HFFc6 (cell line): Measurements from ENCODE around the gene DCTN2. TPM values are rescaled to one million over a fixed set of nuclear protein-coding genes. Genes with fewer than 3 reads are reported as not detected.

Source experiments
- DNase-seq: peaks from one replicate; pipeline ENCODE4 v3.0.0-alpha.2; 2018
- H3K27ac Mint-ChIP-seq: 2 replicates; pipeline ENCODE4 v1.8.0; 2020; ENCODE audit warnings: mild to moderate bottlenecking, mixed read lengths
- H3K27me3 Mint-ChIP-seq: 2 replicates; pipeline ENCODE4 v1.8.0; 2021; ENCODE audit warnings: mild to moderate bottlenecking, moderate library complexity, mixed read lengths; ENCODE audit not compliant: insufficient read depth
- H3K36me3 Mint-ChIP-seq: 2 replicates; pipeline ENCODE4 v1.8.0; 2021; ENCODE audit warnings: low read depth, mixed read lengths
- H3K4me1 Mint-ChIP-seq: 2 replicates; pipeline ENCODE4 v1.8.0; 2020; ENCODE audit warnings: low read depth, mixed read lengths
- H3K4me3 Mint-ChIP-seq: 2 replicates; pipeline ENCODE4 v1.8.0; 2020; ENCODE audit warnings: mild to moderate bottlenecking, moderate library complexity, mixed read lengths
- H3K9me3 Mint-ChIP-seq: 2 replicates; pipeline ENCODE4 v1.8.0; 2020; ENCODE audit warnings: mild to moderate bottlenecking, mixed read lengths
- total RNA-seq, 6 experiments: library from RNA; stranded (reverse); fragmentation: NEBNext Ultra II Directional; extraction: Animal tissue kit (Norgen Biotek cat#: 25700); gene quantifications; 2 replicates in 1 of 6; 3 replicates in 5 of 6; pipeline ENCODE4 v1.2.3, GENCODE V29; 2021
- TF ChIP-seq, protein P1 (sequence below): fragments of 200-600 bp; sonication (generic); IDR thresholded peaks from 2 replicates; pipeline ENCODE4 v1.5.0; 2021; ENCODE audit warnings: antibody characterized with exemption, mild to moderate bottlenecking

Gene DCTN2
- total RNA-seq, 6 experiments from 2014 or later = 110 to 123 (median 116) TPM

DNA sequence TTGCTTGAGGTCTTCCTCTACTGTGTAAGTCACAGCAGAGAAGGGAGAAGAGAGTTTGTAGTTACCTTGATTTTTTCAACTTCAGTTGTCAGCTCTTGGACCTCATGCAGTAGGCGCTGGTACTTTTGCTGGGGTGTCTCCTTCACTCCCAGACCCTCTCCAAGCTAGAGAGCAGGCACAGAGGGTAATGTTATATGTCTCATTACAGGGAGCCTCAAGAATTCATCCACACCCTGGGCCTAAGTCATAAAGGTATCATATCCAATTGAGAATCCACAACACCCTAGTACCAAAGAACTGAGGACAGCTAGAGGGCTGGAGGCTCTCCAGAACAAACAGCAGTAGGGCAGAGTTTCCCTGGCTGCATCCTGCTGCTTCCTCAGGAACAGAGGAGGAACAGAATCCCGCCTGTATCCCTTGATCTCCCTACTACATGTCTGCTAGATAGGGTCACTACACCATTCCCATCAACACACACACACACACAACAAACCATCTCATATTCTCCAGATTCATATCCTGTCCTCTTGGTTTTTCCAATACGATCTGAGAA is 11.9 kb downstream of the DCTN2 start:
- Mint-ChIP-seq H3K4me3 (no peak overlapping the region), H3K27ac (peak overlapping the region; percentile 36; the same call in 1 of the 2 replicates), H3K9me3 (no peaks in the 10 kb centered on the region), H3K4me1 (no peaks in the 10 kb centered on the region), H3K27me3 (no peaks in the 10 kb centered on the region), H3K36me3 (peaks cover 44% of the 10 kb centered on the region)
- TF ChIP-seq, protein P1, sequence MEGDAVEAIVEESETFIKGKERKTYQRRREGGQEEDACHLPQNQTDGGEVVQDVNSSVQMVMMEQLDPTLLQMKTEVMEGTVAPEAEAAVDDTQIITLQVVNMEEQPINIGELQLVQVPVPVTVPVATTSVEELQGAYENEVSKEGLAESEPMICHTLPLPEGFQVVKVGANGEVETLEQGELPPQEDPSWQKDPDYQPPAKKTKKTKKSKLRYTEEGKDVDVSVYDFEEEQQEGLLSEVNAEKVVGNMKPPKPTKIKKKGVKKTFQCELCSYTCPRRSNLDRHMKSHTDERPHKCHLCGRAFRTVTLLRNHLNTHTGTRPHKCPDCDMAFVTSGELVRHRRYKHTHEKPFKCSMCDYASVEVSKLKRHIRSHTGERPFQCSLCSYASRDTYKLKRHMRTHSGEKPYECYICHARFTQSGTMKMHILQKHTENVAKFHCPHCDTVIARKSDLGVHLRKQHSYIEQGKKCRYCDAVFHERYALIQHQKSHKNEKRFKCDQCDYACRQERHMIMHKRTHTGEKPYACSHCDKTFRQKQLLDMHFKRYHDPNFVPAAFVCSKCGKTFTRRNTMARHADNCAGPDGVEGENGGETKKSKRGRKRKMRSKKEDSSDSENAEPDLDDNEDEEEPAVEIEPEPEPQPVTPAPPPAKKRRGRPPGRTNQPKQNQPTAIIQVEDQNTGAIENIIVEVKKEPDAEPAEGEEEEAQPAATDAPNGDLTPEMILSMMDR = no peak
- no peak for DNase-seq

DNA sequence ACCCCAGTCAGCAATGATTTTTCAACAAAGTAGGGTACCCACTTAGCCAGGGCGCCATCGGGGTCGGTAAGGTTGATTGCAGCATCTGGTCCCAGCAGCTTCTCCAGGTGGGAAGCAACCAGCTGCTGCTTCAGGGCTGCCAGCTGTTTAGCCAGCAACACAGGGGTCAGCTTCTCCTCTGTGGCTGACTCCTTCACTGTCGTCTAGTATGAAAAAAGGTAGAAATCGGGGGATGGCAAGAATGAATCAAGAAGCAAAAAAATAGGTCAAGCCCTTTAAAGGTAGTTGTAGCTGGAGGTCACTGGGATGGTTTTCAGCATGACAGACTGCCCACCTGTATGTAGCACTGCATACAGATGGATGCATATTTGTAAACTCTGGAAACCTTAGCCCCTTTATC is 12.7 kb downstream of the DCTN2 start:
- Mint-ChIP-seq H3K27ac (no peak overlapping the region), H3K4me3 (no peak overlapping the region), H3K27me3 (no peaks in the 10 kb centered on the region), H3K9me3 (no peaks in the 10 kb centered on the region), H3K36me3 (peaks cover 48% of the 10 kb centered on the region), H3K4me1 (no peaks in the 10 kb centered on the region)
- TF ChIP-seq, protein P1 = no peak
- DNase-seq = no peak

DNA sequence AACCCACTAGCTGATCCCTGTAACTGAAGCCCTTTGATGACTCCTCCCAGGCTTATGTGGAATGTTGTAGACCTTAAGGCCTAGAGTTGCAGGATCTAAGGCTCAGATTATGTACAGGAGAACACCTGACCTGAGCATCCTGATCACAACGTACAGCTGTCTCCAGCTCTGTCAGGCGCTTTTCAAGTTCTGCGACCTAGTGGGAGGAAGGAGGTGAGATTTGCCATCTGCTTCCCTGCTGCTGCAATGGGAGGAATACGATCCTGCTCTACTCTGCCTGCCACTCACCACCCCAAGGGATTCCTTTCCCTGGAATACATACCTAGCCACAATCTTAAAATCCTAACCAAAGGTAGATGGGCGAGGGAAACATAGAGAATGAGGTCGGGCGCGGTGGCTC is 13.9 kb downstream of the DCTN2 start:
- H3K4me1 Mint-ChIP-seq = no peaks in the 10 kb centered on the region

DNA sequence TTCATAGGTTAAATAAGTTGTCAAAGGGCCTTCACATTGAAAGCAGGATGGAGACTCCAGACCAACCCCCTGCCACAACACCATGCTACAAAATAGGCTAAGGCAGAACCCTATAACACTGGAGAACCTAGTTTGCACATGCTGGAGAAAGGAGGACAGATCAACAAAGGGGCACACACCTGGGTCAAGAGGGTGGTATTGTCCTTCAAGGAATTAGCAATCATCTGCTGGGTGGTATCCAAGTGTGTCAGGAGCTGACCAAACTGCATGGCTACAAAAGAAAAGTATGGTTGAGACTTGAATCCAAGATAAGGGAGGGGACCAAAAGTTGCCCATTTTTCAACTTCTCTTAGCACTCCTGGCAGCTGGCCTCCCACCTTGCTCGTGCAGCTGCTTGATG is 15.2 kb downstream of the DCTN2 start:
- Mint-ChIP-seq H3K27ac (no peak overlapping the region), H3K4me1 (no peaks in the 10 kb centered on the region), H3K9me3 (no peaks in the 10 kb centered on the region), H3K36me3 (peaks cover 37% of the 10 kb centered on the region), H3K27me3 (no peaks in the 10 kb centered on the region), H3K4me3 (no peak overlapping the region)
- DNase-seq = no peak
- TF ChIP-seq, protein P1 = no peak

More for the DNA sequence above, 13.9 kb downstream of the DCTN2 start:
- TF ChIP-seq, protein P1 = no peak
- Mint-ChIP-seq H3K27me3 (no peaks in the 10 kb centered on the region), H3K4me3 (no peak overlapping the region), H3K27ac (no peak overlapping the region), H3K36me3 (peaks cover 39% of the 10 kb centered on the region), H3K9me3 (no peaks in the 10 kb centered on the region)
- DNase-seq = no peak

DNA sequence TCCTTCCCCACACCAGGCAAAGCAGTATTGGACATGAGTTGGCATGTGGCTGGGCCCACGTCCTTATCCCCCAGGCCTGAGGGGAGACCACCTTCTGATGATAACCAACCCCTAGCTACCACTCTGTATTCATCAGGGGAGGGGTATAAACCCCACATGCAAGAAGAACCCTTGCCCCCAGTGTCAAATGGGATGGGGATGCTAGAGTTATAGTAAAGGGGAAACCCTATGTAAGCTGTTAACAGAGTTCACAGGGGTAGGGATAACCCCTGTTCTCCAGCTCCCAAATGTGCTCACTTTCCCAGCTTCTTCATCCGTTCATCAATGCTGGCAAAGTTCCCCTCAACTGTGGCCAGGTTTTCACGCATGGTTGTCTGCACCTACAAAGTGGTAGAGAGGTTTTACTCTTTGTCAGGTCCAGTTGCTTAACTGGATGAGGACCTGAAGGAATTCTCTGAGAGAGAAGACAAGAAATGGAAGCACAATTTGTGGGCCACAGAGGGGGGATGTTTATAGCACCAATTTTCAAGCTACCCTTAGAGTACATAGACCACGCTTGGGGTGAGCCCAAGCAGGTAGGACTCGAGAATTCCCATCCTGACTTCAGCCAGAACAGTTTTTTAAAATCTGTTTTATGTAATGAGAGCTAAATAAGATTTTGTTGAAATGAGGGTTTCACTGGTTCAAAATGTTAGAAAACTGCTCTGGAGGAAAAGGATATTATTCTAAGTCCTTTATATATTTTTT is 16.4 kb downstream of the DCTN2 start:
- TF ChIP-seq, protein P1 = no peak
- Mint-ChIP-seq H3K27ac (peak overlapping the region; percentile 56), H3K9me3 (no peaks in the 10 kb centered on the region)

More for the DNA sequence above, 16.4 kb downstream of the DCTN2 start:
- Mint-ChIP-seq H3K36me3 (peaks cover 35% of the 10 kb centered on the region), H3K4me3 (no peak overlapping the region), H3K27me3 (peaks cover 2% of the 10 kb centered on the region; the same call in 1 of the 2 replicates), H3K4me1 (no peaks in the 10 kb centered on the region)
- no peak for DNase-seq
